Stomach (tissue), 9 donors: Measurements from ENCODE around the gene PPCDC. TPM values are rescaled to one million over a fixed set of nuclear protein-coding genes. Genes with fewer than 3 reads are reported as not detected.
A peak's percentile ranks its signal among the peaks of the same experiment; 100 is the strongest.

Experiments
- DNase-seq, 2 donors: peaks; one replicate each; pipeline versions ENCODE4 v3.0.0 to v3.0.0-alpha.2; 2013 to 2019
- H3K27ac ChIP-seq, 5 donors: fragments of 200-600 bp in 4 of 5; sonication (generic) in 4 of 5; one replicate each; pipeline ENCODE4 v1.5.1; 2013 to 2019; ENCODE audit warnings: mild to moderate bottlenecking in 1 of 5, moderate library complexity in 1 of 5
- H3K27me3 ChIP-seq, 3 donors: fragments of 200-600 bp; sonication (generic); one replicate each; pipeline ENCODE4 v1.5.1; 2017 to 2019; ENCODE audit warnings: mixed run types in 1 of 3
- H3K36me3 ChIP-seq, 4 donors: fragments of 200-600 bp; sonication (generic); 1 replicate in 3 of 4; 2 replicates in 1 of 4; pipeline ENCODE4 v1.5.1; 2016 to 2019
- H3K4me1 ChIP-seq, 4 donors: fragments of 200-600 bp; sonication (generic); one replicate each; pipeline ENCODE4 v1.5.1; 2016 to 2019
- H3K4me3 ChIP-seq, 4 donors: fragments of 200-600 bp; sonication (generic) in 3 of 4; one replicate each; pipeline ENCODE4 v1.5.1; 2016 to 2019; ENCODE audit warnings: mild to moderate bottlenecking in 1 of 4
- H3K9me3 ChIP-seq, 4 donors: fragments of 200-600 bp; sonication (generic); one replicate each; pipeline ENCODE4 v1.5.1; 2016 to 2019
- CTCF ChIP-seq, 7 experiments: fragments of 450-650 bp in 4 of 7; fragments of 200-600 bp in 3 of 7; sonication (generic) in 3 of 7; IDR thresholded peaks; one replicate each; pipeline ENCODE4 v1.5.1; 2016 to 2019; ENCODE audit warnings: antibody characterized with exemption in 7 of 7, control low read depth in 2 of 7, mild to moderate bottlenecking in 1 of 7
- EP300 ChIP-seq: sonication (generic); formaldehyde crosslinking; IDR thresholded peaks from one replicate; pipeline ENCODE4 v1.6.1; 2017; ENCODE audit warnings: antibody characterized with exemption
- POLR2A ChIP-seq, 4 donors: fragments of 450-650 bp; IDR thresholded peaks; one replicate each; pipeline ENCODE4 v1.6.1; 2016; ENCODE audit warnings: antibody characterized with exemption in 4 of 4, control low read depth in 2 of 4, mild to moderate bottlenecking in 1 of 4, moderate library complexity in 1 of 4
- POLR2AphosphoS5 ChIP-seq, 3 donors: sonication (generic); formaldehyde crosslinking; IDR thresholded peaks; one replicate each; pipeline ENCODE4 v1.6.1; 2016; ENCODE audit warnings: antibody characterized with exemption in 3 of 3
- WGBS, 5 donors: extraction: QIAGEN DNeasy Blood & Tissue Kit in 3 of 5; methylation state at CpG; one replicate each; pipeline versions ENCODE4 v1.1.5 to v1.1.7; 2013 to 2018; 5-methylcytosine and 5-hydroxymethylcytosine counted together
- intact Hi-C: fragments of 100-400 bp; cut with DNase I; formaldehyde crosslinking; loops from one replicate; pipeline ENCODE4 v1.15.1; 2023; ENCODE audit warnings: low total_unique reads
- polyA plus RNA-seq, 3 donors: library from polyadenylated mRNA; stranded (reverse); fragments of 200-250 nt; gene quantifications; one replicate each; pipeline ENCODE4 v1.2.3, GENCODE V29; 2013
- total RNA-seq, 5 donors: library from RNA; depleted of rRNA; stranded (reverse); fragments of >200 nt; gene quantifications; one replicate each; pipeline versions ENCODE4 v1.1.0 to v1.2.3, GENCODE V29; 2014 to 2016
- donor health status: healthy with polysubstance abuse.
- donor health status: Bipolar disorder and iron deficiency.
- donor health status: healthy.

PPCDC gene
- total and polyA plus RNA-seq, 8 donors: 3.2 to 74.1 (median 22.8) TPM

- Histone ChIP-seq H3K27me3 (no peaks in the 10 kb centered on the region), H3K9me3 (no peaks in the 10 kb centered on the region), H3K36me3 (peaks cover 0 to 4% (median 0%) of the 10 kb centered on the region in 4 donors), H3K4me1 (peaks cover 0 to 33% (median 13%) of the 10 kb centered on the region in 4 donors), H3K4me3 (no peak overlapping the region), H3K27ac (no peak overlapping the region)
- intact Hi-C loops: no loop called here
- no peak for TF ChIP-seq POLR2AphosphoS5 (IDR thresholded peaks at IDR 0.05)
- WGBS, 5 donors: 53 to 70% (median 66%) methylated on average over 4 of the region's 4 CpGs
- no peak for DNase-seq
Measured at GRCh38 chr15:75063338-75063737, 39.9 kb downstream of the PPCDC start.

GRCh38 chr15:75063889-75064288 lies 40.5 kb downstream of the PPCDC start:
- H3K4me1 ChIP-seq: peaks cover 0 to 33% (median 13%) of the 10 kb centered on the region in 4 donors
- H3K27me3 ChIP-seq: no peaks in the 10 kb centered on the region
- peaks cover 0 to 4% (median 0%) of the 10 kb centered on the region in 4 donors for H3K36me3 ChIP-seq
- intact Hi-C loops: no loop called here
- 90 to 98% (median 96%) methylated on average over 9 of the region's 9 CpGs for WGBS, 5 donors
- H3K4me3 ChIP-seq: no peak overlapping the region
- no peaks in the 10 kb centered on the region for H3K9me3 ChIP-seq
- no peak for DNase-seq
- no peak for TF ChIP-seq CTCF (IDR thresholded peaks at IDR 0.05)
- no peak for TF ChIP-seq EP300
- TF ChIP-seq POLR2A (IDR thresholded peaks at IDR 0.05): no peak
- no peak for TF ChIP-seq POLR2AphosphoS5 (IDR thresholded peaks at IDR 0.05)
- H3K27ac ChIP-seq: no peak overlapping the region

- Histone ChIP-seq H3K27me3 (no peaks in the 10 kb centered on the region), H3K4me1 (peaks cover 0 to 33% (median 13%) of the 10 kb centered on the region in 4 donors), H3K27ac (peak overlapping the region in 2 of 5 donors; percentile 20 to 25), H3K36me3 (peaks cover 0 to under 1% (median 0%) of the 10 kb centered on the region in 4 donors), H3K4me3 (no peak overlapping the region), H3K9me3 (no peaks in the 10 kb centered on the region)
- TF ChIP-seq POLR2AphosphoS5 (IDR thresholded peaks at IDR 0.05): no peak
- TF ChIP-seq POLR2A (IDR thresholded peaks at IDR 0.05): no peak
- TF ChIP-seq EP300: no peak
- TF ChIP-seq CTCF (IDR thresholded peaks at IDR 0.05): no peak
- intact Hi-C loops: no loop called here
- 36 to 52% (median 46%) methylated on average over 2 of the region's 2 CpGs for WGBS, 5 donors
- DNase-seq: no peak
Measured at GRCh38 chr15:75064846-75065245, 41.5 kb downstream of the PPCDC start.

- WGBS, 5 donors: 26 to 67% (median 40%) methylated on average over 1 of the region's 1 CpG
- peak in 1 of 2 donors; percentile 54 for DNase-seq
- peak overlapping the region in 1 of 5 donors; percentile 25 for H3K27ac ChIP-seq
Measured at GRCh38 chr15:75065467-75065850, 42.1 kb downstream of the PPCDC start.

More at GRCh38 chr15:75065467-75065850, 42.1 kb downstream of the PPCDC start:
- intact Hi-C loops: no loop called here
- H3K36me3 ChIP-seq: no peaks in the 10 kb centered on the region
- TF ChIP-seq CTCF (IDR thresholded peaks at IDR 0.05) (no peak), POLR2A (IDR thresholded peaks at IDR 0.05) (no peak), EP300 (no peak), POLR2AphosphoS5 (IDR thresholded peaks at IDR 0.05) (no peak)
- no peaks in the 10 kb centered on the region for H3K9me3 ChIP-seq
- H3K27me3 ChIP-seq: no peaks in the 10 kb centered on the region
- H3K4me3 ChIP-seq: no peak overlapping the region
- H3K4me1 ChIP-seq: peaks cover 0 to 33% (median 13%) of the 10 kb centered on the region in 4 donors
